ENCODE measurements around the gene TRABD2A. TPM values are rescaled to one million over a fixed set of nuclear protein-coding genes. Genes with fewer than 3 reads are reported as not detected.
A peak's percentile ranks its signal among the peaks of the same experiment; 100 is the strongest.

Gene TRABD2A
- total and polyA plus RNA-seq, 9 of the 15 experiments (the other 6 are each of a cell fraction or from before 2014, with no cell fraction given): 0.07 to 0.45 (median 0.25) TPM

DNA sequence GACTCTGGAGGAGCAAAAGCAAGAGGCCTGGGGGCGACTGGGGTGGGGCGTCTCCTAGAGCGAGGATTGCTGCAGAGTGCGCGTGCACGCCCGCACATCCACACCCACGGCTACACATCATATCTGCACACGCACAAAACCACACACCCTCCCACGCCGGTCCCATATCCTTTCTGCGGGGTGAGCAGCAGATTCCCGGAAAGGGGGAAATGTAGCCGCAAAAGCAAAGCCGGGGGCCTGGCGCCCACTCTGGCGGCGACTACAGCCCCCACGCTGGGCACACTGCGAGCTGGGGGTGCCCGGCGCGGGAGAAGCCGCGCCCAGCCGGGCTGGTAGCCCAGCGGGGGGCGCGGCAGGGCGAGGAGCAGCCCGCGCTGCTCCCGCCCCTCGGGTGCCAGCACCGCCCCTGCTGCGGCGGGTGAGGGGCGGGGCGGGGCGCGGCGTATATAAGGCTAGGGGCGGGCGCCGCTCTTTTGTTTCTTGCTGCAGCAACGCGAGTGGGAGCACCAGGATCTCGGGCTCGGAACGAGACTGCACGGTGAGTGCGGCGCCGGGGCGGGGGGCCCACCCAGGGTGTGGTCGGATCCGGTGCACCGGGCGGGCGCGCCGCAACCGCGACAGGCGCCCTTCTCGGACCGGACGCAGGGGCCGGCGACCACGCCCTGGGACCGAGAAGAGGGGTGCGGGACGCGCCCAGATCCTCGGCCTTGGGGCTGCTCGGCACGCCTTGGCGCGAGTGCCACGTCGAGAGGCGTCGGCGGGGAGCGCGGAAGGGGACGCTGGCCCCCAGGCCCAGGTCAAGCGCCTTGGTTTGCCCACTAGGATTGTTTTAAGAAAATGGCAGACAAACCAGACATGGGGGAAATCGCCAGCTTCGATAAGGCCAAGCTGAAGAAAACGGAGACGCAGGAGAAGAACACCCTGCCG lies 24.6 kb upstream of the TRABD2A start, which contains the start of gene TMSB10 (continued):
- TF ChIP-seq FOXO4 (CRISPR knock-in tag; IDR thresholded peaks at IDR 0.05): no peak
- no peak for TF ChIP-seq OTX1 (CRISPR knock-in tag; IDR thresholded peaks at IDR 0.05)
- TF ChIP-seq, protein P1, sequence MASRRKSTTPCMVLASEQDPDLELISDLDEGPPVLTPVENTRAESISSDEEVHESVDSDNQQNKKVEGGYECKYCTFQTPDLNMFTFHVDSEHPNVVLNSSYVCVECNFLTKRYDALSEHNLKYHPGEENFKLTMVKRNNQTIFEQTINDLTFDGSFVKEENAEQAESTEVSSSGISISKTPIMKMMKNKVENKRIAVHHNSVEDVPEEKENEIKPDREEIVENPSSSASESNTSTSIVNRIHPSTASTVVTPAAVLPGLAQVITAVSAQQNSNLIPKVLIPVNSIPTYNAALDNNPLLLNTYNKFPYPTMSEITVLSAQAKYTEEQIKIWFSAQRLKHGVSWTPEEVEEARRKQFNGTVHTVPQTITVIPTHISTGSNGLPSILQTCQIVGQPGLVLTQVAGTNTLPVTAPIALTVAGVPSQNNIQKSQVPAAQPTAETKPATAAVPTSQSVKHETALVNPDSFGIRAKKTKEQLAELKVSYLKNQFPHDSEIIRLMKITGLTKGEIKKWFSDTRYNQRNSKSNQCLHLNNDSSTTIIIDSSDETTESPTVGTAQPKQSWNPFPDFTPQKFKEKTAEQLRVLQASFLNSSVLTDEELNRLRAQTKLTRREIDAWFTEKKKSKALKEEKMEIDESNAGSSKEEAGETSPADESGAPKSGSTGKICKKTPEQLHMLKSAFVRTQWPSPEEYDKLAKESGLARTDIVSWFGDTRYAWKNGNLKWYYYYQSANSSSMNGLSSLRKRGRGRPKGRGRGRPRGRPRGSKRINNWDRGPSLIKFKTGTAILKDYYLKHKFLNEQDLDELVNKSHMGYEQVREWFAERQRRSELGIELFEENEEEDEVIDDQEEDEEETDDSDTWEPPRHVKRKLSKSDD (conservative IDR thresholded peaks at IDR 0.05; ENCODE audit: low read length): 0 out of 2 replicates have a peak, but pooled peaks have one; percentile 67
- TF ChIP-seq, protein P2, sequence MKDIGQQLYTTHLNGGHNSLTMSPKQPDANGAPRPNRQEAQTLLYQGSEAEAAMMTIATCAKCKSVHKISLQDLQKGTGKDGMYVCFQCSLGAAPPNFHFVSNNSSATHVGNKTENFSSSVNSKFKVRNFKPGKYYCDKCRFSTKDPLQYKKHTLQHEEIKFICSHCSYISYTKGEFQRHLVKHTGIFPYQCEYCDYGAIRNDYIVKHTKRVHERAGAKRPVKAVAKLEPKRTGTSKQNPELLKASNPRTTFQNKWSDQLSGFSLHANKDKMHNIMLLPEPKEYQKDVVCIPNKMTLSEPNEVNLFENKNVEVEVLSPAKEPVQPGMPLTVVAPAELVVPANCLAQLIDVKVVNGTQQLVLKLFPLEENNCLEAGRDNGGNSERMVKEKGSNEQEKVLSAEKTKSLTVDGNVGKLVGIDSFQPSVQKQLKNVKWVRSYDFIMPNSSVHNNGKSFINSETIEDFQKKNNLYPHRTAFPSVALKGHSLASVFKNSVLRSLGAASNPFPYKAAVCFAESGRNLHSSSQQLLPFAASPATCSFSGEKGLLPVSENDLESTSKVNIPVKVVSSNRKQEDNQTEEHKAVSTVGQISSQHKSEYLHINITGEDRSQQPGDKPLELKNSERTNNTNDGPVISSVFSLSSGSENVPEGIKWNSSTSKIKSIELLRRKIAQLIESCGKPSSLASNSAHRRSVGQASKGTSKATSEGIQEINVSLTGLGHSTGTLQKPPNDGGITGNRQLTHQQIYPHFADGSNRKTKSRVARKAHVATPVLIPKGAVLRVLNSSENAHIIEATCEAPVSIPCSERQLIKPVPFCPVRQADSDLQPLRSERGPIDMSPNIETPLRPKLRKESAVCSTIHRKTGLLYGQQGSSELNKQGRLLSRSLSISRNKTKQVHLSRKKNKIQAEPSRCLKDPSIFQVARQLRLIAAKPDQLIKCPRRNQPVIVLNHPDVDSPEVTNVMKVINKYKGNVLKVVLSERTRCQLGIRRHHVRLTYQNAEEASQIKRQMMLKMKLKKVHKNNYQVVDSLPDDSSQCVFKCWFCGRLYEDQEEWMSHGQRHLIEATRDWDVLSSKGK (CRISPR knock-in tag; IDR thresholded peaks at IDR 0.05): no peak
- TF ChIP-seq CHD2 (IDR thresholded peaks at IDR 0.05; ENCODE audit: low read depth, low read length): peak; percentile 89
- no peak for TF ChIP-seq ID3 (CRISPR knock-in tag; IDR thresholded peaks at IDR 0.05)
- TF ChIP-seq ID3 (tag; IDR thresholded peaks at IDR 0.05): no peak
- peak; percentile 94 for TF ChIP-seq PCBP1 (IDR thresholded peaks at IDR 0.05; ENCODE audit: low read depth, low read length, poor library complexity, severe bottlenecking)
- no peak for TF ChIP-seq ZNF644 (tag; IDR thresholded peaks at IDR 0.05; ENCODE audit: low read depth)
- no peak for TF ChIP-seq PTBP1 (IDR thresholded peaks at IDR 0.05; ENCODE audit: low read depth, low read length)
- TF ChIP-seq SAFB (IDR thresholded peaks at IDR 0.05; ENCODE audit: borderline replicate concordance, low read depth, low read length): peak; percentile 76; the same call in 1 of the 2 replicates
- TF ChIP-seq GATAD2B (IDR thresholded peaks at IDR 0.05; ENCODE audit: borderline replicate concordance): peak; percentile 73; the same call in 1 of the 2 replicates
- TF ChIP-seq NR2C2 (CRISPR knock-in tag; IDR thresholded peaks at IDR 0.05): no peak
- 0 out of 2 replicates have a peak, but pooled peaks have one; percentile 27 for TF ChIP-seq NR2C2 (tag; IDR thresholded peaks at IDR 0.05)
- no peak for TF ChIP-seq RNF219 (CRISPR knock-in tag; IDR thresholded peaks at IDR 0.05)
- TF ChIP-seq CBX1 (IDR thresholded peaks at IDR 0.05; ENCODE audit: low read depth): peak; percentile 92
